ENCODE data around the gene ENO2.

- no peak for TF ChIP-seq CTCF (IDR thresholded peaks at IDR 0.05)
- no peak for TF ChIP-seq POLR2A (IDR thresholded peaks at IDR 0.05)
These were observed 34.7 kb downstream of the ENO2 start for GRCh38 chr12:6948873-6949594.
